ENCODE measurements around the gene ME3.

ME3 gene

GRCh38 chr11:86476109-86476861 lies 196.1 kb downstream of the ME3 start:
- DNase-seq (ENCODE audit: extremely low read depth, low read depth): no peak
- TF ChIP-seq CTCF (IDR thresholded peaks at IDR 0.05; ENCODE audit: low read depth, low read length): no peak

- DNase-seq (ENCODE audit: extremely low read depth, low read depth): no peak
- no peak for TF ChIP-seq CTCF (IDR thresholded peaks at IDR 0.05; ENCODE audit: low read depth, low read length)
These were observed 197.4 kb downstream of the ME3 start for GRCh38 chr11:86475027-86475426.

DNA sequence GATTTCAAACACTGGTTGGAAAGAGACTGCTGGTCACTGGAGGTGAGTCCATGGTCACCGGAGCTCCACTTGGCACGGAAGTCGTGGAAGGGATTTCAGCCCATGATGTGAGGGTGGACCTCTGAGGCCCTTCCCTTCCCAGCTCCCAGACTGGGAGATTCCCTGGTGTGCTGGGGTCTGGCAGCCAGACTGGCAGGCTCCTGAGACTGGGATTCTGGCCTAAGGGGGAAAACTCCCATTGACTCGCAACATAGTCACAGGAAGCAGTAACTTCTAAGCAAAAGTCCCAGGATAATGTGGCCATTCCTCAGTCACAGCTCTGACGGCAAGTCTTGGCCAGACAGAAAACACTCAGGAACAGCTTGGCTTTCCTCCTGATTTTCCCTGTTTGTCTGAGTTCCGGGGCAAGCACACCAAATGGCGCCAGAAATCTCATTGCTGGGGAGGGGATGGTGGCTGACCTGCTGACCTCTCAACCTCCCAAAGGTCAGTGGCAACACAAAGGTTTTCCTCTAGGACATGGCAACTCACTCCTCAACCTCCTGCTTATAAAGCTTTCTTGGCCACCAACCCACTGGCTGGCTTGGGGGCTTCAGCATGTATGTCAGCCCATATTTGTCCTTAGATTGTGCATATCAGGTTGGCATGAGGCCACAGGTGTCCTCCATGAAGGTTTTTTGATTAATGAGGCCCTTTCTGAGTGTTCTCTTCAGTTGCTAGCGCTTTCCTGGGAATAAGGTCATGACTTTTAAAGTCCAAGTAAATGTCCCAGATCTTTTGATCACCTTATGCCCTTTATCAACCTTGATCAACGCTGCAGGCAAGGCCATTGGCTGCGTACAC lies 198.2 kb downstream of the ME3 start:
- DNase-seq (ENCODE audit: extremely low read depth, low read depth): no peak
- TF ChIP-seq CTCF (IDR thresholded peaks at IDR 0.05; ENCODE audit: low read depth, low read length): no peak

GRCh38 chr11:86469491-86470388 lies 202.7 kb downstream of the ME3 start:
- TF ChIP-seq CTCF (IDR thresholded peaks at IDR 0.05; ENCODE audit: low read depth, low read length): no peak
- no peak for DNase-seq (ENCODE audit: extremely low read depth, low read depth)

DNA sequence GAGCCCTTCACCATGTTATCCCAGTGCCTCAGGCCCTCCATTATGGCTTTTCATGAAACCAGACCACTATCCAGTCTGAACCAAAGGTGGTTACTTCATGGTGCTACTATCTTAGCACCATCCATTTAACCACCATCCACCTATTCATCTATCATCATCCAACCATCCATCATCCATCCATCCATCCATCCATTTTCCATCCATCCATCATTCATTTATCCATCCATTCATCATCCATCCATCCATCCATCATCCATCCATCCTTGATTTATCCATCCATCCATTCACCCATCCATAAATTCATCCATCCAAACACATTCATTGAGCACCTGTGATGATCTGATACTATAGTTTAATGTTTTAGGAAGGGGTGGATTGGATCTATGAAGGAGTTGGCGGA lies 204.2 kb downstream of the ME3 start:
- no peak for TF ChIP-seq CTCF (IDR thresholded peaks at IDR 0.05; ENCODE audit: low read depth, low read length)
- DNase-seq (ENCODE audit: extremely low read depth, low read depth): no peak

GRCh38 chr11:86464509-86465221 lies 207.8 kb downstream of the ME3 start:
- no peak for DNase-seq (ENCODE audit: extremely low read depth, low read depth)
- no peak for TF ChIP-seq CTCF (IDR thresholded peaks at IDR 0.05; ENCODE audit: low read depth, low read length)
